Left hindlimb (tissue), 1 donor: Measurements from ENCODE around the gene RSPH9.
"Not testable (repeated sequence)": the region's sequence is repeated elsewhere in the genome, so short reads cannot be mapped to it uniquely, and the experiment has no call there.

ENCODE experiments used
- DNase-seq: peaks from one replicate; pipeline ENCODE4 v3.0.0-alpha.2; 2018

The RSPH9 gene

DNA sequence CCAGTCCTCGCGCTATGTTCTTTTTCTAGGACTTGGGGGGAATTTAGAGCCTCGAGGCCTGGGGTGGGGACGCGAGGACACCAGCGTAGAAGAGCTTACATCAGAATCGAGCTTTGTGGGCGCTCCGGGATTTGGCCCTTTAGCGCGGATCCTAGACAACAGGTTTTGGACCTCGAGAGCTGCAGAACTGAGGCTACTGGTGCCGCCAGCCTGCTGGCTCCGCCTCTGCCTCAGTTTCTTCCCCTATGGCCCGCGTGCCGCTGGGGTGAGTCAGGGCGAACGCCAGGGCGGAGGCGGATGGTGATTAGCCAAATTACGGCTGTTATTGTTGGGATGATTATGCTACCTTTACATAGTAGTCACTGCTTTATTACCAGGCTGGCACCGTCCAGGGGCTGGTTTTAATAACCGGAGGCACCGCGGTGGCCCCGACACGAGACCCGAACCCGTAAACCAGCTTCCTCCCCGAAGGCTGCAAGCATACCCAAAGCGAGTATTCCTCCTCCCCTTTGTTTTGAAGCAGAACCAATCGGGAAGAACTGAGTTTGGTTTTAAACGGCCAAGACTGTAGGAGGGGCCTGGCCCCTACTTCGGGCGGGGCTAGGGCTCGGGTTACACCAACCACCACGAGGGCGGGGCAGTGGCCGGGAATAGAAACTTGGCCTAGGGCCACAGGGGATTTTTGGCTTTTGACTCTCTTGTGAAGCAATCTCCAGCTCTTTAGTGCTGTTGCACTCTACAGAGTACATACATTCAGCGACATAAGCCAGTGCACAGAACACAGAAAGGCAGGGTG, 15.1 kb upstream of the RSPH9 start:
- DNase-seq, result peak; percentile 98

DNA sequence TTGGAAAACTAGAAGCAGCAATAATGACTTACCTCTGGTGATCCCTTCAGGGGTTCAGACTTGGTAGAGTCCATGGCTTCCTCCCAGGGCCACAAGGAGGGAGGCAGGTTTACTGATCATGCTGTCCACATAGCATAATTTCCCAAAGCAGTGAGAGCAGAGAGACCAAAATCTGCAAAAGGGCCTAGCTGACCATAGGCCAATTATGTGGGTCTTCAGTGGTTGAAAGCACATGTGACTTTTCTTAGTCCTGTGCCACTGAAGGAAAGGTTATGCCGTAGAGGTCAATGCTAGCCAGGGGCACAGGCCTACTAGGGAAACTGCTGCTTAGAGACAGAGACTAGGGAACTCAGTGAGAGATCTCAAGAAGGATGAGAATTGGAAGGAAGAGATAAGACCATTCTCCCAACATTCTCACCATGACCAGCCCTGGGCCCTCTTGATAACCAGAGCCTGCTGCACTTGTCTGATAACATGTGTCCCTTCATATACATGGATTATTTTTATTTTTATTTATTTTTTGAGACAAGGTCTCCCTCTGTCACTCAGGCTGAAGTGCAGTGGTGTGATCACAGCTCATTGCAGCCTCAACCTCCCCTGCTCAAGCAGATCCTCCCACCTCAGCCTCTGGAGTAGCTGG, 13.7 kb upstream of the RSPH9 start:
- no peak for DNase-seq

DNA sequence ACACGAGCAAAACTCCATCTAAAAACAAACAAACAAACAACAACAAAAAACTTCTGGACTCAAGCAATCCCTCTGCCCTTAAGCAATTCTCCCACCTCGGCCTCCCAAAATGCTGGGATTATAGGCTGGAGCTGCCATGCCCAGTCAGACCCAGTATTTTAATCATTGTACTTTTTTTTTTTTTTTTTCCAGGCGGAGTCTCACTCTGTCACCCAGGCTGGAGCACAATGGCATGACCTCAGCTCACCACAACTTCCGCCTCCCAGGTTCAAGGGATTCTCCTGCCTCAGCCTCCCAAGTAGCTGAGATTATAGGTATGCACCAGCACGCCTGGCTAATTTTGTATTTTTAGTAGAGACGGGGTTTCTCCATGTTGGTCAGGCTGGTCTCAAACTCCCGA, 11.8 kb upstream of the RSPH9 start:
- not testable (repeated sequence) for DNase-seq

- no peak for DNase-seq
Measured at GRCh38 chr6:43634702-43635303, 10.0 kb upstream of the RSPH9 start.

GRCh38 chr6:43635387-43636307, 9.2 kb upstream of the RSPH9 start, which contains the start of gene MAD2L1BP:
MAD2L1BP (plus strand) TSS chr6:43635840; CDS start chr6:43635876, 36 bp downstream.
- DNase-seq, result peak; percentile 89

GRCh38 chr6:43636308-43636659, 8.6 kb upstream of the RSPH9 start:
- DNase-seq, result no peak

DNA sequence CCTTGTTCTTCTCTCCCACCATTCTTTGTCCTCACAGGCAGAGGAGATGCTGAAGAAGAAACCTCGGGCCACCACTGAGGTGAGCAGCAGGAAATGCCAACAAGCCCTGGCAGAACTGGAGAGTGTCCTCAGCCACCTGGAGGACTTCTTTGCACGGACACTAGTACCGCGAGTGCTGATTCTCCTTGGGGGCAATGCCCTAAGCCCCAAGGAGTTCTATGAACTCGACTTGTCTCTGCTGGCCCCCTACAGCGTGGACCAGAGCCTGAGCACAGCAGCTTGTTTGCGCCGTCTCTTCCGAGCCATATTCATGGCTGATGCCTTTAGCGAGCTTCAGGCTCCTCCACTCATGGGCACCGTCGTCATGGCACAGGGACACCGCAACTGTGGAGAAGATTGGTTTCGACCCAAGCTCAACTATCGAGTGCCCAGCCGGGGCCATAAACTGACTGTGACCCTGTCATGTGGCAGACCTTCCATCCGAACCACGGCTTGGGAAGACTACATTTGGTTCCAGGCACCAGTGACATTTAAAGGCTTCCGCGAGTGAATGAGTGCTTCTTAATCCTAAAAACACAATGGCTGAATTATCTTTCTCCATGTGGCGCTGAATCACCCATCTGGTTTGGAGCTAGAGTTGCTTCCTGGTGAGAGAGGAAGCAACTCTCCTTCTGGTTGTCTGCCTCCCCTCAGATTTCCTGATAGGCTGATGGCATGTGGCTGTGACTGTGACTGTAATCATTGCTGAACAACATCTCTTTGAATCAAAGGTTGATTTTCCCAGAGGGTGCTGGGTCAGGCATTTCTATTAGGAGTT, 4.6 kb upstream of the RSPH9 start:
- DNase-seq, result no peak

GRCh38 chr6:43645613-43645964, 753 bp downstream of the RSPH9 start:
- DNase-seq, result no peak

GRCh38 chr6:43647613-43648012, 2.8 kb downstream of the RSPH9 start:
- DNase-seq, result no peak

DNA sequence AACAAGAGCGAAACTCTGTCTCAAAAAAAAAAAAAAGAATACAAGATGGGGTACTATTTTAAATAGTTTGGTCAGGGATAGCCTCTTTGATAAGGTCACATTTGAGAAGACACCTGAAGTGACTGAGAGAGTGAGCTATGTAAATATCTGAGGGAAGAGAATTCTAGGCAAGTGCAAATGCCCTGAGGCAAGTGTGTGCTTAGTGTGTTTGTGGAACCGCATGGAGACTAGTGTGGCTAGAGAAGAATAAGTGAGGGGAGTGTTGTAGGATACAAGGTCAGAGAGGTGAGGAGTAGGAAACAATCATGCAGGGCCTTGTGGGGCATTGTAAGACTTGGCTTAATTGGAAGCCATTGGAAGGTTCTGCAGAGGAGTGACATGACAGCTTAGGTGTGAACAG, 3.4 kb downstream of the RSPH9 start:
- DNase-seq, result no peak

DNA sequence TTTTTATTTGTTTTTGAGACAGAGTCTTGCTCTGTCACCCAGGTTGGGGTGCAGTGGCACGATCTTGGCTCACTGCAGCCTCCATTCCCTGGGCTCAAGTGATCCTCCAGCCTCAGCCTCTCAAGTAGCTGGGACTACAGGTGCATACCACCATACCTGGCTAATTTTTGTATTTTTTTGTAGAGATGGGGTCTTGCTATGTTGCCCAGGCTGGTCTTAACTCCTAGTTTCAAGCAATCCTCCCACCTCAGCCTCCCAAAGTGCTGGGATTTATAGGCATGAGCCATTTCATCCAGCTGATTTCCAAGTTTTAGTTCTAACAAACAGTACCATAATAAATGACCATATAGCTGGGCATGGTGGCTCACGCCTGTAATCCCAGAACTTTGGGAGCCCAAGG, 8.0 kb downstream of the RSPH9 start:
- not testable (repeated sequence) for DNase-seq

DNA sequence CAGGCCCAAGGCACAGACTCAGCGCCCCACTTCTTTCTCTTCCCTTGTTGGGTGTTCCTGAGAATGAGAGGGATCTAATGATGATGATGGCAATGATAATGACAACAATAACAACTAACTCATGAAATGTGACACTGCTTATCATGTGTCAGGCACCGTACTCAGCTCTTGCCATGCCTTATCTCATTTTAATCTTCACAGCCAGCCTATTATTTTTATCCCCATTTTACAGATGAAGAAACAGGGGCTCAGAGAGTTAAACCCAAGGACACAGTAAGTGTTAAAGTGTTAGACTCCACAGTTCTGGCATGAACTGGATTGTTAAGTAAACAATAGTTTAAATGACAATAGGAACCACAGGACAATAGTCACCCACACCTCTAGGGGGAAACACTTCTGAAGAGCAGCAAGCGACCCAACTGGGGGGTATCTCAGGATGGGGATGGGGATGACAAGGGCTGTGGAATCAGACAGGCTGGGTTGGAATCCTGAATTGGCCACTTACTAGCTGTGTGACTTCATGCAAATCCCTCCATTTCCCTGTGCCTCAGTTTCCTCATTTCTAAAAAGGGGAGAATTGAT, 12.5 kb downstream of the RSPH9 start:
- no peak for DNase-seq

GRCh38 chr6:43658161-43658560, 13.3 kb downstream of the RSPH9 start:
- no peak for DNase-seq

GRCh38 chr6:43662948-43663347, 18.1 kb downstream of the RSPH9 start:
- not testable (repeated sequence) for DNase-seq

- DNase-seq, result no peak
Measured at GRCh38 chr6:43665376-43665775, 20.5 kb downstream of the RSPH9 start.

DNA sequence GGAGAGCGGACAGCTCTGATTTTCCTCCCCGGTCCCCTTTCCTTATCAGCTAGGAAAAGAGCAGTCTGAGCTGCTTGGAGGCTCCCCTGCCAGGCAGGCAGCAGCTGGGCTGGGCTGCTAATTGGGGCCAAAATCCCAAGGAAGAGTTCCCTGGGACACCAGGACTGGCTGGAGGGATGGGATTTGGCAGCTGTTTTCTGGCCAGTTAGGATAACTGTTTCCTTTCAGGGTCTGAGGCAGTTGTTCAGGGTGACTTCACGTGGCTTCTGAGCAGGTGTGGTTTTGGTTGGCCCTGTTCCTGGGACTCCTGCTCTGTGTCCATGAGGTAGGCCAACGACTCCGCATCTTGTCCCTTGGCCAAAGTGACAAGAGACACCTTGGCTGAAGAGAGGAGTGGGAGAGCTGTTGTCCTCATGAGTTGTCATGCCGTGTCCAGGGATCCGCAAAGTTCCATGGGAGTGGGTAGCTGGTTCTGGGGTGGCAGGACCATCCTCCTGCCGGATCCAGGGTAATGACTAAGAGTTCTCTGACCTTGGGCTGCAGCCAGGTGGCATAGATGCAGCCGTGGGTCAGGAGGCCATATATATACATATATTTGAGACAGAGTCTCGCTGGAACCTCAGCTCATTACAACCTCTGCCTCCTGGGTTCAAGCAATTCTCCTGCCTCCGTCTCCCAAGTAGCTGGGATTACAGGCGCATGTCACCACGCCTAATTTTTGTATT, 21.5 kb downstream of the RSPH9 start:
- DNase-seq, result no peak

- DNase-seq, result peak; percentile 86
Measured at GRCh38 chr6:43667245-43668150, 22.7 kb downstream of the RSPH9 start.

DNA sequence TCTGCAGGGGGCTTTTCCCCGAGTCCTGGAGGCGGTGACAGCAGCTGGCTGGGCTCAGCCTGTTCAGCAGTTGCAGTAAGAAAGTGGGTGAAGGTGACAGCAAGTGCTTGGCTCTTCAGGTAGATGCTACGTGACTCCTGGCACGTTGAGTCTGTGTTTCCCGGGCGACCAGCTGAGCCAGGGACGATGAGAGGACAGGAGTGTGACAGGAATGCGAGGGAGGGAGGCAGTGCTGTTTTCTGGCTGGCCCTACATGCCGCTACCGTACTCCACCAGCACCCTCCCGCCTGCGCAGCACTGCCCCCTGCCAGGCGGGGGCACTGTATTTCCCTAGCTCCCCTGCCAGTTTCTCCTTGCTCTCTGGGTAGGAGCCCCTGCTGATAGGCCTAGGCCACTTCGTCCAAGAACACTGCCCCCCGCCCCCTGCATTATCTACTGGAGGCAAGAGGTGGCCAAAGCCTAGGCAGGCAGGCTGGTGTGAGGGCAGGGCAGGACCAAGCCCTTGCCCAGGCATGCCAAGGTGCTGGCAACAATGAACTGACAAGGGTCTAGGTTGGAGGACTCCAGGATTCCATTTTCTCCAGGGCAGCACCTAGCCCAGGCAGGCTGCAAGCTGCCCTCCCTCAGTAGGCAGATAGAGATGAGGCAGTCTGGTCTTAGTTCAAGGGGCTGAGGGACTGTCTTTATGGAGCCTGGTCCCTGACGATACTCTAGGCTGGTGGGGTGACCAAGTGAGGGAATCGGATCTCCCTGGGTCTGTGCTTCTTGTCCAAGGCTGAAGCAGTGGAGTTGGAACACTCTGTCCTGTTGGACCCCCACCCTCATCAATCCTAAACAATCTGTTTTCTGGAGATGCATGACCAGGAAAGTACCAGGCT, 23.6 kb downstream of the RSPH9 start:
- DNase-seq, result peak; percentile 59
